ENCODE measurements around the gene PYGL. TPM values are rescaled to one million over a fixed set of nuclear protein-coding genes. Genes with fewer than 3 reads are reported as not detected.

Gene PYGL
- total RNA-seq, 2 donors from 2014 or later: 7.0 to 27.1 TPM

GRCh38 chr14:50970886-50971781, 26.9 kb upstream of the PYGL start:
- Histone ChIP-seq H3K36me3 (no peaks in the 10 kb centered on the region), H3K9me3 (no peaks in the 10 kb centered on the region), H3K4me3 (no peak overlapping the region), H3K27ac (no peak overlapping the region), H3K27me3 (no peaks in the 10 kb centered on the region), H3K4me1 (no peaks in the 10 kb centered on the region)
- TF ChIP-seq, protein P1, sequence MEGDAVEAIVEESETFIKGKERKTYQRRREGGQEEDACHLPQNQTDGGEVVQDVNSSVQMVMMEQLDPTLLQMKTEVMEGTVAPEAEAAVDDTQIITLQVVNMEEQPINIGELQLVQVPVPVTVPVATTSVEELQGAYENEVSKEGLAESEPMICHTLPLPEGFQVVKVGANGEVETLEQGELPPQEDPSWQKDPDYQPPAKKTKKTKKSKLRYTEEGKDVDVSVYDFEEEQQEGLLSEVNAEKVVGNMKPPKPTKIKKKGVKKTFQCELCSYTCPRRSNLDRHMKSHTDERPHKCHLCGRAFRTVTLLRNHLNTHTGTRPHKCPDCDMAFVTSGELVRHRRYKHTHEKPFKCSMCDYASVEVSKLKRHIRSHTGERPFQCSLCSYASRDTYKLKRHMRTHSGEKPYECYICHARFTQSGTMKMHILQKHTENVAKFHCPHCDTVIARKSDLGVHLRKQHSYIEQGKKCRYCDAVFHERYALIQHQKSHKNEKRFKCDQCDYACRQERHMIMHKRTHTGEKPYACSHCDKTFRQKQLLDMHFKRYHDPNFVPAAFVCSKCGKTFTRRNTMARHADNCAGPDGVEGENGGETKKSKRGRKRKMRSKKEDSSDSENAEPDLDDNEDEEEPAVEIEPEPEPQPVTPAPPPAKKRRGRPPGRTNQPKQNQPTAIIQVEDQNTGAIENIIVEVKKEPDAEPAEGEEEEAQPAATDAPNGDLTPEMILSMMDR (IDR thresholded peaks at IDR 0.05): no peak
- no peak for DNase-seq (ENCODE audit: low spot score)

- Histone ChIP-seq H3K4me3 (no peak overlapping the region), H3K36me3 (no peaks in the 10 kb centered on the region), H3K27ac (no peak overlapping the region), H3K4me1 (no peaks in the 10 kb centered on the region), H3K9me3 (no peaks in the 10 kb centered on the region), H3K27me3 (no peaks in the 10 kb centered on the region)
- TF ChIP-seq, protein P1 (IDR thresholded peaks at IDR 0.05): no peak
- no peak for DNase-seq (ENCODE audit: low spot score)
Measured at GRCh38 chr14:50967790-50968189, 23.5 kb upstream of the PYGL start.

DNA sequence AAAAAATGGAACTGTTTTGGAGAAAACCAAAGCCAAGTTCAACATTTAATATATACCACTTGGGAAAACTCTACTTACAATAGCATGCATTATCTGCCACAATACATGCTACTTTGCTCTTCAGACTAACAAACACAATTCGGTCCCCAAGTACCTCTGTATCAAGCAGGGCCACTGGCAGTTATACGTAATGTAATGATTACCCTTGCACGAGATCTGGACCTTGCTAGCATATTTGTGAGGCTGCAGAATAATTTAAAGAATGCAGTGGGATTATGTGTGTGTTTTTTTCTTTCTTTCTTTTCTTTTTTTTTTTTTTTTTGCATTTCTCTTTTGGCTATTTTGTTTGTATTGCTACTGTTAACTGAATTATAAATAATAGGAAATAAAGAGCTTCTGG, 22.8 kb upstream of the PYGL start:
- Histone ChIP-seq H3K9me3 (no peaks in the 10 kb centered on the region), H3K36me3 (no peaks in the 10 kb centered on the region), H3K27ac (no peak overlapping the region), H3K4me1 (no peaks in the 10 kb centered on the region), H3K4me3 (no peak overlapping the region), H3K27me3 (no peaks in the 10 kb centered on the region)
- TF ChIP-seq, protein P1 (IDR thresholded peaks at IDR 0.05): no peak
- no peak for DNase-seq (ENCODE audit: low spot score)

DNA sequence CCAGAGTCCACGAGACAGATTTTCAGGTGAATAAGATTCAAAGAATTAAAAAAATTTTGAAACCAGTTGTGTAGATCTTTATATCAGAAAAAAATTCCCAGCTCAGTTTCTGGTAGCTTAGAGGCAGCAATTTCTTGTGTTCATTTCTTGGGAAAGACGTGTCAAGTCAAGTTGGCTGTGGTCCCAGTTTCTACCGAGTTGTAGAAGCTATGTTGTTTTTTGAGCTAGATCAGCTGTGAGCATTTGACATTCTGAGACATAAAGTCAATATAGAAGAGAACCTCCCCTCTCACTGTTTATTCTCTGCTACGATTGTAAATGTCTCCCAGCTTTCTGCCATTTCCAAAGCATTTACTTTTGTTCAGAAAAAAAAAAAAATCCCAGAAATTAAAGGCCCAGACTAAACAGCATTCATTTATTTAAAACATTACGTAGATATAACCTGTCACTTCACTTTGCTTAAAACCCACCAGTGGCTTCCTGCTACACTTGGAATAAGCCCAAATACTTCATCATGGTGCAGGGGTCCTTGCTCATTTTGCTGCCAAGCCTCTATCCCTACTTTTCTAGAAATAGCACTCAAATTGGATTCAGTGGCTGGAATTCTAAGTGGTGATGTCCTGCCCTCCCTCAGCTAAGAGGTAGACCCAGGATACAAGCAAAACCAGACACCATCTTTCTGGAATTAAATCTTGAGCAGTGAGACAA, 20.6 kb upstream of the PYGL start:
- peak; percentile 74 for DNase-seq (ENCODE audit: low spot score)
- Histone ChIP-seq H3K4me3 (no peak overlapping the region), H3K4me1 (no peaks in the 10 kb centered on the region), H3K27me3 (no peaks in the 10 kb centered on the region), H3K27ac (no peak overlapping the region), H3K36me3 (no peaks in the 10 kb centered on the region), H3K9me3 (no peaks in the 10 kb centered on the region)
- TF ChIP-seq, protein P1 (IDR thresholded peaks at IDR 0.05): no peak

- Histone ChIP-seq H3K27me3 (no peaks in the 10 kb centered on the region), H3K27ac (no peak overlapping the region), H3K9me3 (no peaks in the 10 kb centered on the region), H3K36me3 (no peaks in the 10 kb centered on the region), H3K4me3 (no peak overlapping the region), H3K4me1 (no peaks in the 10 kb centered on the region)
- no peak for DNase-seq (ENCODE audit: low spot score)
- TF ChIP-seq, protein P1 (IDR thresholded peaks at IDR 0.05): no peak
Measured at GRCh38 chr14:50963919-50964318, 19.6 kb upstream of the PYGL start.
